Measurements from ENCODE around the gene AHCYL1.

AHCYL1 gene

GRCh38 chr1:110067479-110067892, 82.9 kb downstream of the AHCYL1 start:
- Histone ChIP-seq H3K27ac (replicated peaks) (no peak overlapping the region), H3K4me3 (replicated peaks; ENCODE audit: insufficient read depth, low read length) (no peak overlapping the region), H3K27me3 (ENCODE audit: insufficient read depth, poor library complexity, severe bottlenecking) (peaks cover 54% of the 10 kb centered on the region)
- DNase-seq (ENCODE audit: low read depth in 1 of 2, low spot score in 1 of 2): no peak
- TF ChIP-seq CTCF (IDR thresholded peaks at IDR 0.05; ENCODE audit: insufficient read depth, low read length) (no peak), REST (IDR thresholded peaks at IDR 0.05; ENCODE audit: insufficient replicate concordance, low read depth) (no peak), GABPA (IDR thresholded peaks at IDR 0.05; ENCODE audit: low read depth) (no peak), POLR2AphosphoS5 (IDR thresholded peaks at IDR 0.05; ENCODE audit: low read depth) (no peak), SPI1 (IDR thresholded peaks at IDR 0.05; ENCODE audit: borderline replicate concordance, low read depth) (no peak)

- Histone ChIP-seq H3K27me3 (ENCODE audit: insufficient read depth, poor library complexity, severe bottlenecking) (peaks cover 60% of the 10 kb centered on the region), H3K4me3 (replicated peaks; ENCODE audit: insufficient read depth, low read length) (no peak overlapping the region), H3K27ac (replicated peaks) (no peak overlapping the region)
- no peak for TF ChIP-seq POLR2AphosphoS5 (IDR thresholded peaks at IDR 0.05; ENCODE audit: low read depth)
- no peak for TF ChIP-seq GABPA (IDR thresholded peaks at IDR 0.05; ENCODE audit: low read depth)
- no peak for DNase-seq (ENCODE audit: low read depth in 1 of 2, low spot score in 1 of 2)
These were observed 83.5 kb downstream of the AHCYL1 start for GRCh38 chr1:110067893-110068645.

GRCh38 chr1:110068646-110069403, 84.3 kb downstream of the AHCYL1 start:
- peak in 1 of 2 experiments; percentile 30 for DNase-seq (ENCODE audit: low read depth in 1 of 2, low spot score in 1 of 2)
- Histone ChIP-seq H3K27me3 (ENCODE audit: insufficient read depth, poor library complexity, severe bottlenecking) (peaks cover 66% of the 10 kb centered on the region), H3K4me3 (replicated peaks; ENCODE audit: insufficient read depth, low read length) (no peak overlapping the region), H3K27ac (replicated peaks) (no peak overlapping the region)
- TF ChIP-seq POLR2AphosphoS5 (IDR thresholded peaks at IDR 0.05; ENCODE audit: low read depth): no peak
- no peak for TF ChIP-seq REST (IDR thresholded peaks at IDR 0.05; ENCODE audit: insufficient replicate concordance, low read depth)
- no peak for TF ChIP-seq GABPA (IDR thresholded peaks at IDR 0.05; ENCODE audit: low read depth)
- TF ChIP-seq SPI1 (IDR thresholded peaks at IDR 0.05; ENCODE audit: borderline replicate concordance, low read depth): peak; percentile 36; the same call in 1 of the 2 replicates
- TF ChIP-seq CTCF (IDR thresholded peaks at IDR 0.05; ENCODE audit: insufficient read depth, low read length): no peak
